ENCODE data around the gene RAX.

DNA sequence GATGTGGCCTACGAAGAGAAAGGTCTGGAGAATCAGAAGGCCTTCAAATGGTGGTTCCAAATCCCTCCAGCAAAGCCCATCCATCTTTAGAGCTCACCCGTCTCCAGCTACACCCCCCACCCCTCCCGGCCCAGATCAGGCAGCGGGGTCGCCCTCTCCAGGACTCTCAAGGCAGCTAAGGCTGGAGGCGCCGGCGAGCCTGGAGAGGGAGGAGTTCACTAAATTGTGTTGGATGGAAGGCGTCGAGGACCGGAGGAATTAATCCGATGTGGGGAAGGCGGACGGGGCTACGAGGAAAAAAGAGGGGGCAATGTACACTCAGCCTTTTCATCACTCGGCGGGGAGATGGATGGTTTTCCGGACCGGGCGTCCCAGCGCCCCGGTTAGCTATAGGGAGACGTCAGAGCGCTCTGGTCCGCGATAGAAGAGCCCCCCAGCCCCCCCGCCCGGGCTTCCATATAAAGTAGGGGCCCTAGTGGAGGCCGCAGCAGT, 53.5 kb downstream of the RAX start, which contains the start of gene GRP:
- TF ChIP-seq CTCF (IDR thresholded peaks at IDR 0.05) (no peak), EZH2 (IDR thresholded peaks at IDR 0.05; ENCODE audit: borderline replicate concordance, insufficient read depth, low read depth, low read length, poor library complexity, severe bottlenecking) (no peak)
